ENCODE measurements around the gene ATF7.
A peak's percentile ranks its signal among the peaks of the same experiment; 100 is the strongest.
"Not testable (repeated sequence)": the region's sequence is repeated elsewhere in the genome, so short reads cannot be mapped to it uniquely, and the experiment has no call there.

Gene ATF7

DNA sequence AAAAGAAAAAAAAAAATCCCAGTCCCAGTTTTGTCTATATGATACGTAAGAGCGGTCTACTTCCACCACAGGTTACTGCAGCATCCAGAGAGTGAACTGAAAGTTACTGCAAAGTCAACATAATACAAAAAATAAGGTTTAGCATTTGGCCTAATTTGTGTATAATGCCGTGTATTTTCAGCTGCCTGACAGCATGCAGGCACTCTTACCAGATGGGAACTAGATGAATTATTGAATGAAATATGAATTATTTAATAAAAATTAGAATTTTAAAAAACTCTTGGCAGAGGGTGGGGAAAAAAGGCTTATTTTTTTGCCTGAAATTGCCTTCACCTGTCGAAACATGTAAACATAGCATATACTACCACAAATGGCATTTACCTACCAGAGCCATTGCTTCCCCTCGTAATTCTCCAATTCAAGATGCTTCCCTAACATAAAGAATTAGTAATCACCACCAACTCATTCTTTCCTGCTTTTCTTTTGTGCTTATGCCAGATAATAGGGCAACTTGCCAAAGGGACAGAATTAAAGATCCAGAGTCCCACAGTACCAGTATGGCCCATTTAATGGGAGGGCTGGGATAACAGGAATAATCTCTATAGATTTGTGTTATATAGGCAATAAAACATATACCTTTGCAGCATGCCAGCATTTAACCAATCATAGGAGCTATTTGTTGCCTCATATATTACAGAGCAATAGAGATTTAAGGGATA, 31.1 kb downstream of the ATF7 start:
- DNase-seq = no peak

DNA sequence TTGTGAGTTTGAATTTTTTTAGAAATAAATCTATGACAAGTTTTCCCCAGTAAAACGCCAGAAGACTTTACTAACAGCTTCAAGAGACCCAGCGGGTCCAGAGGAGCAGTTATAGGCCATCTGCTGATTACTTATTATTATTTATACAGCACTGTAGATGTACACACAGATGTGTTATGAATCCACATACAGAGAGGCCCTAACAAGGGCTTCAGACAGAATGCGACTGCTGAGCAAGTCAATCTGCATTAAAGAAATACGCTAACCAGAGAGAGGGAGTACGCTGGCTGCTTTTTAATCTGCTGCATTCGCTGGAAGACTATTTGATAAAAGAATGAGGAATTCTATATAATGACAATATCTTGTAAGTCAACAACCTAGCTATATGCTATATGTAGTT, 32.5 kb downstream of the ATF7 start:
- no peak for DNase-seq

- DNase-seq = no peak
These were observed 33.2 kb downstream of the ATF7 start for GRCh38 chr12:53593031-53593430.

DNA sequence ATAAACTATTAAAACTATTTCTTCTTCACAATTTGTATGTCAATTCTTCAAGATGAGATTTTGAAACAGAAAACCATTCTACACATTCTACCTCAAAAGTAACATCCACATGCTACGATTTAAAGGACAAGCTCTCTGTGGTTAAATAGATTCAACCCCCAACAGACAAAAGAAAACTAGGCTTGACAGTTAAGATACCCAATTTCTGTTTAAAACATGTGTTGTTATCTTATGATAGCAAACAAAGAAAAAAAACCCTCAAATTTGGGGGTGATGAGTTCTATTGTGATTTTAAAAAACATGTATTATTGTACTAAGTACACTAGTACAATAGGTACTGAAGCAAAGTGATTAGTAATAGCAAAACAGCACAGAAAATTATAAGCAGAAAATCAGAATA, 33.8 kb downstream of the ATF7 start:
- DNase-seq = no peak

GRCh38 chr12:53591301-53592206, 34.6 kb downstream of the ATF7 start:
- DNase-seq = no peak

DNA sequence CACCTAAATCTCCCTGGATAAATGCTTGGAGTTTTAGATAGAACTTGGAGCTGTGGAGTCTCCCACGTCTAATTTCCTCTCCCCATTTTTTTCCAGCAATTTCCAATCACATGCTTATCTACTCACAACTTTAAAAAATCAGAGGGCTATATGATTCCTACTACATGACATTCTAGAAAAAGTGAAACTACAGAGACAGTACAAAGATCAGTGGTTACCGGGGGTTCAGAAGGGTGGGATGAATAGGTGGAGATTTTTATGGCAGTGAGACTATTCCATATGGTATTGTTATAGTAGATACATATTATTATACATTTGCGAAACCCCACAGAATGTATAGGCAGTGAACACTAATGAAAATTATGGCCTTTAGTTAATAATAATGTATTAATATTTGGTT, 35.5 kb downstream of the ATF7 start:
- no peak for DNase-seq

GRCh38 chr12:53589915-53590314, 36.3 kb downstream of the ATF7 start:
- no peak for DNase-seq

- DNase-seq = no peak
These were observed 36.8 kb downstream of the ATF7 start for GRCh38 chr12:53589423-53589822.

DNA sequence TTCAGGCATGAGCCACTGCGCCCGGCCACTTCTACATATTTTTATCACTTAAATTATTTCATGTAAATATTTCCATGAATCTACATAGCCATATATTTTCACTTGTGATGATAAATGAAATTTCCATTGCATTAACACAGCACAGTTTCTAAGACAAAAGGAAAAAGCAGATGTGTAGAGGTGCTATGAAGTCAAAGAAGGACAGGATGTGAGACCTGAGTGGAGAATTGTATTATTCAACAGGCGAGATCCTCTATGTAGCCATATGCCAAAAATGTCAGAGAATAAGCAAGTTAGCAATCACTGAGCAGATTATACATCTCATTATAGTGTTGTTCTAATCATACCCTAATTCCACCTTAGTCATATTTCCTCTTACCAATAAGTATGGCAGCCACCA, 38.1 kb downstream of the ATF7 start:
- DNase-seq = no peak

- no peak for DNase-seq
These were observed 39.4 kb downstream of the ATF7 start for GRCh38 chr12:53586745-53587144.

DNA sequence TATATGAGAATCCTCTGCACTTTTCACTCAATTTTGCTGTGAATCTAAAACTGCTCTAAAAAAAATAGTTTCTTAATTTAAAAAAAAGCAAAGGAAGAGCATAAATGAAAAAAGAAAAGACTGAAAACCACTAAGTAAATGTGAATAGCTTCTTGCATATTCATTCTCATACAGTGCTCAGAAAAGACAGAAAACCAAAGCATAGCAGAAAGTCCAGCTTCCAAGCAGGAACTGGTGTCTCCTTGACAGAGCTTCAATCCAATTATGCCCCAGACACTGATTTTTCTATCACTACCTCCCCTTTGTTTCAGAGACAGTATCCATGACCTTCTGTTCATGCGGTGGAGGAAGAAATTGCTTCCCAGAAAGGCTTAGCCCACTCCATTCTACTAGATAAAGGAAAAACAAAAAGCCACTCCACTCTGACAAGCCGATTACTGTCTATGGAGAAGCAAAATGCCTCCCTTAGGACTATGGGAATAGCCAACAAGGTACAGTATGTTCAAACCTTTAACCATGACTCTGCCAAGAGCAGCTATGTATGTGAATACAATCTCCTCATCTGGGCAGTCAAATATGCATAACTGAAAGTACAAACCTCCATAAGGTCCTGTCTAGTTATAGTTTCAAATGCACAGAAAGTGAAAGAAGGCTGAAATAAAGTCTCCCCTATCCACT, 40.6 kb downstream of the ATF7 start:
- no peak for DNase-seq

DNA sequence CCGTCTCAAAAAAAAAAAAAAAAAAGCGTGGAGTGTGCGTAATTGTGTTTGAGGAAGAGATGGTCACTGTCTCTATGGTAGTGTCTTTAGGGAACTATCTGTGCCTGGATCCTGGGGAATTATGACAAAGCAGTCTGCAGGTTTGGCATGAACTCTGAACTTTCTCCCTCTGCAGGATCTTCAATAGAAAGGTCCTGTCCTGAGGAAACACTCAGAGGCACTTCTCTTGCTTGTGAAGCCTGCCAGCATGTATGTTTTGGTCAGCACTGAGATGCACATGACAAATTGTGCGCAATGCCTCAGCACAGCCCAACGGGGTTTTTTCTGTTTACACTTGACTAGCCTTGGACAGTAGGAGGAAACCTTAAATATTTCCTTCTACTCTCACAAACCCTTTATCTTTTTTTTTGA, 46.6 kb downstream of the ATF7 start:
- peak; percentile 78 to 93 (median 82) for DNase-seq

DNA sequence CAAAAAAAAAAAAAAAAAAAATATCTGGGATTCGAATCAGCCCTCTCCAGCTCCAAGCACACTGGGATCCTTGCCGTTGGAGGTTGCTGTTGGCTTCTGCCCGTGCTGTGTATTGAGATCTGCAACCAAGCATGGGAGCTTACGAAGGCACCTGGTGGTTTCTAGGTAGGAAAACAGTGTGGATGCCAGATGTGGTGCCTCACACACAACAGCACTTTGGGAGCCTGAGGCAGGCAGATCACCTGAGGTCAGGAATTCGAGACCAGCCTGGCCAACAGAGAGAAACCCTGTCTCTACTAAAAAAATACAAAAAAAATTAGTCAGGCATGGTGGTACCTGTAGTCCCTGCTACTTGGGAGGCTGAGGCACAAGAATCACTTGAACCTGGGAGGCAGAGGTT, 47.4 kb downstream of the ATF7 start:
- no peak for DNase-seq

- DNase-seq = no peak
These were observed 48.2 kb downstream of the ATF7 start for GRCh38 chr12:53577941-53578352.

DNA sequence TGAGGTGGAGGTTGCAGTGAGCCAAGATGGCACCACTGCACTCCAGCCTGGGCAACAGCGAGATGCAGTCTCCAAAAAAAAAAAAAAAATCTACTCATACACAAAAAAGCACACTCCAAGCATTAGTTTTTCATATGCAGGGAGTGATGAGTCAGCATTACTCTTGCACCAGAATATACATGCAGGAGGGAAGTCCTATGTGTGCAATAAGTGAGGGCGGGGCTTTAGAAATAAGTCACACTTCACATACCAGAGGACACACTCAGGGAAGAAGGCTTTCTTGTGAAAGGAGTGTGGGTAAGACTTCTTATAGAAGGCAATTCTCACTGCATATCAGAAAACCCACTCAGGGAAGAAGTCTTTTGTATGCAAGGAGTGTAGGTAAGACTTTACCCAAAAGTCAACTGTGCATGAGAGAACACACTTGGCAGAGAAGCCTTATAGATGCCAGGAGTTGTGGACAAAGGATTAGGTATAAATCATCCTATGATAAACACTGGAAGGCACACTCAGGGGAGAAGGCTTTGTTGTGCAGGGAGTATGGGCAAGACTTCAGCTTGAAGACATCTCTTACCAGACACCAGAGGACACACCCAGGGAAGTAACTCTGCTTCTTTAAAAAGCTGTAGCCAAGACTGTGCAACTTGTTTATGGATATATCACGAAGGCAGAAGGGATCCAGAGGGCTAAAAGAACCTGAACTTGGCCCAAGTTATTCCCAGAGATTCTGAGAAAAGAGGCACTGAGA, 50.5 kb downstream of the ATF7 start:
- peak; percentile 64 to 89 (median 77) for DNase-seq

GRCh38 chr12:53572134-53572758, 53.9 kb downstream of the ATF7 start:
- DNase-seq = no peak

DNA sequence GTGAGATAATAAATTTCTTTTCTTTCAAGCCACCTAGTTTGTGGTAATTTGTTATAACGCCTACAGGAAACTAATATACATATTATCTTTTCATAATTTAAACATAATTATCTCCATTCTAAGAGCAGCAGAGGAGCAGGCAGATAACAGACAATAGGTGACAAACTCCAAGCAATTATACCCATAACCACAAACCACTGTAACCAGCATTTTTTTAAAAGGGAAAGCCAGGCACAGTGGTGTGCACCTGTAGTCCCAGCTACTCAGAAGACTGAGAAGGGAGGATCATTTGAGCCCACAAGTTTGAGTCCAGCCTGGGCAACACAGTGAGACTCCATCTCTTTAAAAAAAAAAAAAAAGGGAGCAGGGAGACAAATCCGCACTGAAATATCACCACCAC, 54.9 kb downstream of the ATF7 start:
- DNase-seq = no peak

DNA sequence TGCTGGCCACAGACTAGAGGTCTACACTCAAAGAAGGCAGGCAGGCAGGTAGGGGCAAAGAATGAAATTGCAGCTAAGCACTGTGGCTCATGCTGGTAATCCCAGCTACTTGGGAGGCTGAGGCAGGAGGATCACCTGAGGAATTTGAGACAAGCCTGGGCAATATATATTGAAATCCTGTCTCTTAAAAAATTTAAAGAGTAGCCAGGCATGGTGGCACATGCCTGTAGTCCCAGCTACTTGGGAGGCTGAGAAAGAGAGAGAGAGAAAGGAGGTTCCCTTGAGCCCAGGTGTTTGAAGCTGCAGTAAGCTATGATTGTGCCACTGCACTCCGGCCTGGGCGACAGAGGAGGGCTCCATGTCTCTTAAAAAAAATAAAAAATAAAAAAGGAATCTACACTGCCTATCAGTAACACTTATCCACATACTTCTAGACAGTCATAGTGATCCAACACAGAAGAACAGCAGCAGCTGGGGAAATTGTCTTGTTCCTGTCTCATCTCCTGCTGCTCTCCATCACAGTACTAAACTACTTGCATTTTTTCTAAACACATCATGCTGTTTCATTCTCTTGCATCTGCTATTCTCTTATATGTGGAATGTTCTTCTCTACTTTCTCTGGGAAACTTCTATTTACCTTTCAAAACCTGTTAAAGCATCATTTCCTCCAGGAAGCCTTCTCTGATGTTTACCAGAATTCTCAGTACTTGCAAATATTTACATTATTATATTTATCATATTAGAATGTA, 57.2 kb downstream of the ATF7 start:
- DNase-seq = no peak

GRCh38 chr12:53567961-53568808, 58.0 kb downstream of the ATF7 start:
- no peak for DNase-seq

DNA sequence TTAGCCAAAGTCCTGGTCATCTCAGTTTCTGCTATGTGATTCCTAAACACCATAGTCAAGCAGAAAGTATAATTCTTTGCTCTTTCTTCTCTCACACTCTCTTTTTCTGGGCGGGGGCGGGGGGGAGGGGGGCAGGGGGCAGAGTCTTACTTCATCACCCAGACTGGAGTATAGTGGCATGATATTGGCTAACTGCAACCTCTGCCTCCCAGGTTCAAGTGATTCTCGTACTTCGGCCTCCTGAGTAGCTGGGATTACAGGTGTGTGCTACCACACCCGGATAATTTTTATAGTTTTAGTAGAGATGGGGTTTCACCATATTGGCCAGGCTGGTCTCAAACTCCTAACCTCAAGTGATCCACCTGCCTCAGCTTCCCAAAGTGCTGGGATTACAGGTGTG, 60.8 kb downstream of the ATF7 start:
- not testable (repeated sequence) for DNase-seq
